ENCODE results near the gene SMOC1. TPM values are rescaled to one million over a fixed set of nuclear protein-coding genes. Genes with fewer than 3 reads are reported as not detected.

SMOC1 gene
- total and polyA plus RNA-seq, 7 experiments from 2014 or later, result 0.71 TPM; not detected in 6

GRCh38 chr14:69948351-69948750 lies 69.1 kb downstream of the SMOC1 start:
- Histone ChIP-seq H3K4me1 (ENCODE audit: control insufficient read depth in 2 of 2, insufficient read depth in 2 of 2, low read length in 2 of 2) (no peaks in the 10 kb centered on the region), H3K9me3 (ENCODE audit: control insufficient read depth in 2 of 3, low read length in 3 of 3) (peaks cover 0 to 13% (median 0%) of the 10 kb centered on the region in 3 experiments), H3K27me3 (ENCODE audit: control insufficient read depth in 2 of 2, insufficient read depth in 2 of 2, low read length in 2 of 2) (no peaks in the 10 kb centered on the region), H3K36me3 (ENCODE audit: control insufficient read depth in 2 of 3, insufficient read depth in 3 of 3, low read length in 3 of 3) (no peaks in the 10 kb centered on the region), H3K4me3 (ENCODE audit: low read length) (no peak overlapping the region), H3K27ac (ENCODE audit: low read depth, low read length) (no peak overlapping the region)
- ATAC-seq, result no peak
- DNase-seq, result no peak
- Mint-ChIP-seq H3K36me3 (peaks cover 0 to 7% (median 0%) of the 10 kb centered on the region in 5 donors), H3K4me3 (no peak overlapping the region), H3K4me1 (peaks cover 0 to 5% (median 0%) of the 10 kb centered on the region in 7 donors), H3K9me3 (peaks cover 4 to 38% (median 15%) of the 10 kb centered on the region in 11 donors), H3K27me3 (peaks cover 3 to 49% (median 25%) of the 10 kb centered on the region in 5 donors), H3K27ac (no peak overlapping the region)
- ChIA-PET CTCF (no interaction called here), POLR2A (no interaction called here)
- intact Hi-C loops (cut with micrococcal nuclease), result no loop called here

GRCh38 chr14:69951263-69951662 lies 72.0 kb downstream of the SMOC1 start:
- ChIA-PET CTCF (no interaction called here), POLR2A (no interaction called here)

GRCh38 chr14:69951935-69952334 lies 72.7 kb downstream of the SMOC1 start:
- DNase-seq (no peak), ATAC-seq (no peak)
- no peak overlapping the region for H3K27ac Mint-ChIP-seq
- no peaks in the 10 kb centered on the region for H3K27me3 ChIP-seq (ENCODE audit: control insufficient read depth in 2 of 2, insufficient read depth in 2 of 2, low read length in 2 of 2)
- no peak overlapping the region for H3K27ac ChIP-seq (ENCODE audit: low read depth, low read length)
- ChIA-PET POLR2A (no interaction called here), CTCF (no interaction called here)
- peaks cover 0 to 5% (median 0%) of the 10 kb centered on the region in 7 donors for H3K4me1 Mint-ChIP-seq
- H3K4me3 Mint-ChIP-seq, result no peak overlapping the region
- intact Hi-C loops (cut with micrococcal nuclease), result no loop called here
- H3K36me3 Mint-ChIP-seq, result peaks cover 0 to 1% (median 0%) of the 10 kb centered on the region in 5 donors
- no peaks in the 10 kb centered on the region for H3K36me3 ChIP-seq (ENCODE audit: control insufficient read depth in 2 of 3, insufficient read depth in 3 of 3, low read length in 3 of 3)
- H3K9me3 ChIP-seq (ENCODE audit: control insufficient read depth in 2 of 3, low read length in 3 of 3), result peaks cover 0 to 2% (median 0%) of the 10 kb centered on the region in 3 experiments
- H3K4me3 ChIP-seq (ENCODE audit: low read length), result no peak overlapping the region
- H3K9me3 Mint-ChIP-seq, result peaks cover 0 to 17% (median 6%) of the 10 kb centered on the region in 11 donors
- H3K4me1 ChIP-seq (ENCODE audit: control insufficient read depth in 2 of 2, insufficient read depth in 2 of 2, low read length in 2 of 2), result no peaks in the 10 kb centered on the region
- peaks cover 10 to 46% (median 27%) of the 10 kb centered on the region in 5 donors for H3K27me3 Mint-ChIP-seq

More at GRCh38 chr14:69951263-69951662, 72.0 kb downstream of the SMOC1 start:
- Mint-ChIP-seq H3K9me3 (peaks cover 0 to 20% (median 7%) of the 10 kb centered on the region in 11 donors), H3K36me3 (peaks cover 0 to 1% (median 0%) of the 10 kb centered on the region in 5 donors), H3K4me3 (no peak overlapping the region), H3K4me1 (peaks cover 0 to 5% (median 0%) of the 10 kb centered on the region in 7 donors), H3K27ac (no peak overlapping the region), H3K27me3 (peaks cover 6 to 46% (median 22%) of the 10 kb centered on the region in 5 donors)
- intact Hi-C loops (cut with micrococcal nuclease), result no loop called here
- ATAC-seq (no peak), DNase-seq (no peak)
- Histone ChIP-seq H3K9me3 (ENCODE audit: control insufficient read depth in 2 of 3, low read length in 3 of 3) (peaks cover 0 to 5% (median 0%) of the 10 kb centered on the region in 3 experiments), H3K27ac (ENCODE audit: low read depth, low read length) (no peak overlapping the region), H3K4me3 (ENCODE audit: low read length) (no peak overlapping the region), H3K36me3 (ENCODE audit: control insufficient read depth in 2 of 3, insufficient read depth in 3 of 3, low read length in 3 of 3) (no peaks in the 10 kb centered on the region), H3K4me1 (ENCODE audit: control insufficient read depth in 2 of 2, insufficient read depth in 2 of 2, low read length in 2 of 2) (no peaks in the 10 kb centered on the region), H3K27me3 (ENCODE audit: control insufficient read depth in 2 of 2, insufficient read depth in 2 of 2, low read length in 2 of 2) (no peaks in the 10 kb centered on the region)

- Histone ChIP-seq H3K36me3 (ENCODE audit: control insufficient read depth in 2 of 3, insufficient read depth in 3 of 3, low read length in 3 of 3) (no peaks in the 10 kb centered on the region), H3K27me3 (ENCODE audit: control insufficient read depth in 2 of 2, insufficient read depth in 2 of 2, low read length in 2 of 2) (no peaks in the 10 kb centered on the region), H3K4me1 (ENCODE audit: control insufficient read depth in 2 of 2, insufficient read depth in 2 of 2, low read length in 2 of 2) (no peaks in the 10 kb centered on the region), H3K4me3 (ENCODE audit: low read length) (no peak overlapping the region), H3K9me3 (ENCODE audit: control insufficient read depth in 2 of 3, low read length in 3 of 3) (no peaks in the 10 kb centered on the region), H3K27ac (ENCODE audit: low read depth, low read length) (no peak overlapping the region)
- H3K27me3 Mint-ChIP-seq, result peaks cover 14 to 46% (median 25%) of the 10 kb centered on the region in 5 donors
- H3K9me3 Mint-ChIP-seq, result peaks cover 0 to 11% (median 3%) of the 10 kb centered on the region in 11 donors
- ATAC-seq (no peak), DNase-seq (no peak)
- CTCF ChIA-PET, result no interaction called here
- POLR2A ChIA-PET, result no interaction called here
- peaks cover 0 to 1% (median 0%) of the 10 kb centered on the region in 7 donors for H3K4me1 Mint-ChIP-seq
- no peaks in the 10 kb centered on the region for H3K36me3 Mint-ChIP-seq
- intact Hi-C loops (cut with micrococcal nuclease), result no loop called here
- no peak overlapping the region for H3K4me3 Mint-ChIP-seq
- H3K27ac Mint-ChIP-seq, result no peak overlapping the region
Measured at GRCh38 chr14:69953266-69953915, 74.2 kb downstream of the SMOC1 start.

- H3K27me3 ChIP-seq (ENCODE audit: control insufficient read depth in 2 of 2, insufficient read depth in 2 of 2, low read length in 2 of 2), result no peaks in the 10 kb centered on the region
- CTCF ChIA-PET, result no interaction called here
- intact Hi-C loops (cut with micrococcal nuclease), result no loop called here
- no peaks in the 10 kb centered on the region for H3K4me1 Mint-ChIP-seq
- H3K4me1 ChIP-seq (ENCODE audit: control insufficient read depth in 2 of 2, insufficient read depth in 2 of 2, low read length in 2 of 2), result no peaks in the 10 kb centered on the region
- no peaks in the 10 kb centered on the region for H3K36me3 ChIP-seq (ENCODE audit: control insufficient read depth in 2 of 3, insufficient read depth in 3 of 3, low read length in 3 of 3)
- no peak overlapping the region for H3K27ac ChIP-seq (ENCODE audit: low read depth, low read length)
- H3K4me3 Mint-ChIP-seq, result no peak overlapping the region
- ATAC-seq, result no peak
- peaks cover 0 to under 1% (median 0%) of the 10 kb centered on the region in 11 donors for H3K9me3 Mint-ChIP-seq
- H3K27ac Mint-ChIP-seq, result no peak overlapping the region
- H3K9me3 ChIP-seq (ENCODE audit: control insufficient read depth in 2 of 3, low read length in 3 of 3), result no peaks in the 10 kb centered on the region
- no peak overlapping the region for H3K4me3 ChIP-seq (ENCODE audit: low read length)
- H3K36me3 Mint-ChIP-seq, result no peaks in the 10 kb centered on the region
- POLR2A ChIA-PET, result no interaction called here
- no peak for DNase-seq
- peaks cover 14 to 37% (median 17%) of the 10 kb centered on the region in 5 donors for H3K27me3 Mint-ChIP-seq
Measured at GRCh38 chr14:69955855-69956845, 76.9 kb downstream of the SMOC1 start.

- DNase-seq (no peak), ATAC-seq (no peak)
- Histone ChIP-seq H3K9me3 (ENCODE audit: control insufficient read depth in 2 of 3, low read length in 3 of 3) (no peaks in the 10 kb centered on the region), H3K27ac (ENCODE audit: low read depth, low read length) (no peak overlapping the region), H3K27me3 (ENCODE audit: control insufficient read depth in 2 of 2, insufficient read depth in 2 of 2, low read length in 2 of 2) (no peaks in the 10 kb centered on the region), H3K4me3 (ENCODE audit: low read length) (no peak overlapping the region), H3K4me1 (ENCODE audit: control insufficient read depth in 2 of 2, insufficient read depth in 2 of 2, low read length in 2 of 2) (no peaks in the 10 kb centered on the region), H3K36me3 (ENCODE audit: control insufficient read depth in 2 of 3, insufficient read depth in 3 of 3, low read length in 3 of 3) (no peaks in the 10 kb centered on the region)
- Mint-ChIP-seq H3K4me1 (no peaks in the 10 kb centered on the region), H3K27me3 (peaks cover 14 to 30% (median 20%) of the 10 kb centered on the region in 5 donors), H3K4me3 (no peak overlapping the region), H3K27ac (no peak overlapping the region), H3K9me3 (no peaks in the 10 kb centered on the region), H3K36me3 (no peaks in the 10 kb centered on the region)
- CTCF ChIA-PET, result no interaction called here
- intact Hi-C loops (cut with micrococcal nuclease), result no loop called here
- POLR2A ChIA-PET, result no interaction called here
Measured at GRCh38 chr14:69956970-69957369, 77.8 kb downstream of the SMOC1 start.
